Ureter (tissue), 1 donor: ENCODE data around the gene FUZ. TPM values are rescaled to one million over a fixed set of nuclear protein-coding genes. Genes with fewer than 3 reads are reported as not detected.

ENCODE experiments used
- DNase-seq: peaks from one replicate; pipeline ENCODE4 v3.0.0-alpha.2; 2020; ENCODE audit warnings: low spot score
- total RNA-seq: library from RNA; stranded (reverse); gene quantifications from one replicate; pipeline ENCODE4 v1.2.4, GENCODE V29; 2023
- donor health status: DM: yes; HTN: yes; CAD: no.

Gene FUZ
- total RNA-seq, 1 donor from 2014 or later, result 13.0 TPM

- DNase-seq, result peak; percentile 60
These were observed 38.6 kb upstream of the FUZ start for GRCh38 chr19:49851456-49852259.

- peak; percentile 90 for DNase-seq
These were observed 37.6 kb upstream of the FUZ start, which contains the start of gene PTOV1 for GRCh38 chr19:49850487-49851342. Gene PTOV1, plus strand, starts transcription at chr19:49851159.

- DNase-seq, result no peak
These were observed 37.1 kb upstream of the FUZ start for GRCh38 chr19:49850221-49850486.

GRCh38 chr19:49849433-49850220 lies 36.5 kb upstream of the FUZ start:
- no peak for DNase-seq

- no peak for DNase-seq
These were observed 35.8 kb upstream of the FUZ start for GRCh38 chr19:49848938-49849337.

- DNase-seq, result no peak
These were observed 34.9 kb upstream of the FUZ start for GRCh38 chr19:49847731-49848696.

GRCh38 chr19:49846408-49846807 lies 33.3 kb upstream of the FUZ start:
- DNase-seq, result no peak

- DNase-seq, result no peak
These were observed 32.3 kb upstream of the FUZ start for GRCh38 chr19:49845414-49845813.

- no peak for DNase-seq
These were observed 31.3 kb upstream of the FUZ start for GRCh38 chr19:49844138-49845095.

GRCh38 chr19:49843265-49843664 lies 30.2 kb upstream of the FUZ start:
- no peak for DNase-seq

GRCh38 chr19:49840736-49841249 lies 27.7 kb upstream of the FUZ start:
- DNase-seq, result no peak

GRCh38 chr19:49840321-49840720 lies 27.2 kb upstream of the FUZ start:
- no peak for DNase-seq

- DNase-seq, result no peak
These were observed 26.6 kb upstream of the FUZ start for GRCh38 chr19:49839713-49840112.

GRCh38 chr19:49838885-49839588 lies 25.9 kb upstream of the FUZ start:
- no peak for DNase-seq

- no peak for DNase-seq
These were observed 24.3 kb upstream of the FUZ start for GRCh38 chr19:49837425-49837824.

- DNase-seq, result no peak
These were observed 23.9 kb upstream of the FUZ start for GRCh38 chr19:49837009-49837310.

- no peak for DNase-seq
These were observed 23.3 kb upstream of the FUZ start for GRCh38 chr19:49836176-49837008.

- no peak for DNase-seq
These were observed 22.5 kb upstream of the FUZ start for GRCh38 chr19:49835562-49835961.
